Effector memory CD4-positive, alpha-beta T cell (primary cell): Measurements from ENCODE around the gene DLGAP4.

ENCODE experiments used
- DNase-seq, 3 donors: peaks; one replicate each; pipeline ENCODE4 v3.0.0-alpha.2; 2020
- H3K27ac ChIP-seq: 2 replicates; pipeline ENCODE4 v1.7.0; 2013; ENCODE audit warnings: mild to moderate bottlenecking, low read length, moderate library complexity; ENCODE audit not compliant: insufficient read depth, poor library complexity, severe bottlenecking
- H3K27me3 ChIP-seq: replicated peaks from 2 replicates; pipeline ENCODE4 v1.7.0; 2013; ENCODE audit warnings: mild to moderate bottlenecking, low read length; ENCODE audit not compliant: insufficient read depth, control insufficient read depth, poor library complexity, severe bottlenecking
- H3K36me3 ChIP-seq: 2 replicates; pipeline ENCODE4 v1.7.0; 2013; ENCODE audit warnings: mild to moderate bottlenecking, low read length, moderate library complexity; ENCODE audit not compliant: control insufficient read depth, insufficient read depth
- H3K4me1 ChIP-seq: 2 replicates; pipeline ENCODE4 v1.7.0; 2013; ENCODE audit warnings: low read length, mild to moderate bottlenecking; ENCODE audit not compliant: control insufficient read depth, insufficient read depth, poor library complexity, severe bottlenecking
- H3K4me3 ChIP-seq: 2 replicates; pipeline ENCODE4 v1.7.0; 2013; ENCODE audit warnings: low read length, low read depth, mild to moderate bottlenecking; ENCODE audit not compliant: insufficient read depth, poor library complexity, severe bottlenecking
- H3K9me3 ChIP-seq: 2 replicates; pipeline ENCODE4 v1.7.0; 2013; ENCODE audit warnings: mild to moderate bottlenecking, low read length, moderate library complexity; ENCODE audit not compliant: control insufficient read depth

DLGAP4 gene

GRCh38 chr20:36396340-36396739 lies 90.2 kb downstream of the DLGAP4 start:
- H3K9me3 ChIP-seq, result no peaks in the 10 kb centered on the region
- H3K27me3 ChIP-seq, result no peaks in the 10 kb centered on the region
- no peaks in the 10 kb centered on the region for H3K4me1 ChIP-seq
- no peaks in the 10 kb centered on the region for H3K36me3 ChIP-seq
- H3K27ac ChIP-seq, result no peak overlapping the region
- DNase-seq, result no peak
- H3K4me3 ChIP-seq, result no peak overlapping the region

GRCh38 chr20:36396847-36397630 lies 90.9 kb downstream of the DLGAP4 start:
- no peak for DNase-seq
- Histone ChIP-seq H3K36me3 (no peaks in the 10 kb centered on the region), H3K4me3 (no peak overlapping the region), H3K27ac (no peak overlapping the region), H3K27me3 (peaks cover 4% of the 10 kb centered on the region), H3K9me3 (no peaks in the 10 kb centered on the region), H3K4me1 (no peaks in the 10 kb centered on the region)

- Histone ChIP-seq H3K36me3 (no peaks in the 10 kb centered on the region), H3K27me3 (peaks cover 4% of the 10 kb centered on the region), H3K27ac (no peak overlapping the region), H3K4me3 (no peak overlapping the region), H3K4me1 (no peaks in the 10 kb centered on the region), H3K9me3 (no peaks in the 10 kb centered on the region)
- no peak for DNase-seq
Measured at GRCh38 chr20:36398515-36398914, 92.4 kb downstream of the DLGAP4 start.

- Histone ChIP-seq H3K27me3 (peaks cover 4% of the 10 kb centered on the region), H3K27ac (no peak overlapping the region), H3K9me3 (no peaks in the 10 kb centered on the region), H3K4me3 (no peak overlapping the region), H3K4me1 (no peaks in the 10 kb centered on the region), H3K36me3 (no peaks in the 10 kb centered on the region)
- no peak for DNase-seq
Measured at GRCh38 chr20:36399147-36399968, 93.2 kb downstream of the DLGAP4 start.

GRCh38 chr20:36399969-36400545 lies 93.9 kb downstream of the DLGAP4 start:
- Histone ChIP-seq H3K27ac (no peak overlapping the region), H3K4me1 (no peaks in the 10 kb centered on the region), H3K36me3 (no peaks in the 10 kb centered on the region), H3K9me3 (no peaks in the 10 kb centered on the region), H3K4me3 (no peak overlapping the region), H3K27me3 (peaks cover 4% of the 10 kb centered on the region)
- DNase-seq, result no peak

GRCh38 chr20:36400909-36401735 lies 95.0 kb downstream of the DLGAP4 start:
- Histone ChIP-seq H3K27me3 (peaks cover 4% of the 10 kb centered on the region), H3K4me1 (no peaks in the 10 kb centered on the region), H3K36me3 (no peaks in the 10 kb centered on the region), H3K27ac (no peak overlapping the region), H3K9me3 (no peaks in the 10 kb centered on the region), H3K4me3 (no peak overlapping the region)
- no peak for DNase-seq

GRCh38 chr20:36402708-36403107 lies 96.6 kb downstream of the DLGAP4 start:
- Histone ChIP-seq H3K27me3 (peaks cover 4% of the 10 kb centered on the region), H3K27ac (no peak overlapping the region), H3K4me3 (no peak overlapping the region), H3K9me3 (no peaks in the 10 kb centered on the region), H3K4me1 (no peaks in the 10 kb centered on the region), H3K36me3 (no peaks in the 10 kb centered on the region)
- no peak for DNase-seq

- H3K4me3 ChIP-seq, result no peak overlapping the region
- no peaks in the 10 kb centered on the region for H3K4me1 ChIP-seq
- H3K27ac ChIP-seq, result no peak overlapping the region
- no peak for DNase-seq
- no peaks in the 10 kb centered on the region for H3K9me3 ChIP-seq
- H3K36me3 ChIP-seq, result no peaks in the 10 kb centered on the region
- H3K27me3 ChIP-seq, result peaks cover 4% of the 10 kb centered on the region
Measured at GRCh38 chr20:36404435-36404978, 98.4 kb downstream of the DLGAP4 start.

- no peak for DNase-seq
- no peaks in the 10 kb centered on the region for H3K9me3 ChIP-seq
- H3K36me3 ChIP-seq, result no peaks in the 10 kb centered on the region
- peaks cover 4% of the 10 kb centered on the region for H3K27me3 ChIP-seq
- H3K4me1 ChIP-seq, result no peaks in the 10 kb centered on the region
- H3K27ac ChIP-seq, result no peak overlapping the region
- no peak overlapping the region for H3K4me3 ChIP-seq
Measured at GRCh38 chr20:36405255-36405654, 99.1 kb downstream of the DLGAP4 start.
